HG02759 (cell line): ENCODE results near the gene TACSTD2.
"Not testable (repeated sequence)": the region's sequence is repeated elsewhere in the genome, so short reads cannot be mapped to it uniquely, and the experiment has no call there.

Experiments
- ATAC-seq: cut with Tn5 transposase; IDR thresholded peaks from one replicate; pipeline ENCODE4 v1.9.1; 2021; ENCODE audit warnings: mild to moderate bottlenecking, moderate library complexity; ENCODE audit not compliant: unreplicated experiment

TACSTD2 gene, protein sequence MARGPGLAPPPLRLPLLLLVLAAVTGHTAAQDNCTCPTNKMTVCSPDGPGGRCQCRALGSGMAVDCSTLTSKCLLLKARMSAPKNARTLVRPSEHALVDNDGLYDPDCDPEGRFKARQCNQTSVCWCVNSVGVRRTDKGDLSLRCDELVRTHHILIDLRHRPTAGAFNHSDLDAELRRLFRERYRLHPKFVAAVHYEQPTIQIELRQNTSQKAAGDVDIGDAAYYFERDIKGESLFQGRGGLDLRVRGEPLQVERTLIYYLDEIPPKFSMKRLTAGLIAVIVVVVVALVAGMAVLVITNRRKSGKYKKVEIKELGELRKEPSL

DNA sequence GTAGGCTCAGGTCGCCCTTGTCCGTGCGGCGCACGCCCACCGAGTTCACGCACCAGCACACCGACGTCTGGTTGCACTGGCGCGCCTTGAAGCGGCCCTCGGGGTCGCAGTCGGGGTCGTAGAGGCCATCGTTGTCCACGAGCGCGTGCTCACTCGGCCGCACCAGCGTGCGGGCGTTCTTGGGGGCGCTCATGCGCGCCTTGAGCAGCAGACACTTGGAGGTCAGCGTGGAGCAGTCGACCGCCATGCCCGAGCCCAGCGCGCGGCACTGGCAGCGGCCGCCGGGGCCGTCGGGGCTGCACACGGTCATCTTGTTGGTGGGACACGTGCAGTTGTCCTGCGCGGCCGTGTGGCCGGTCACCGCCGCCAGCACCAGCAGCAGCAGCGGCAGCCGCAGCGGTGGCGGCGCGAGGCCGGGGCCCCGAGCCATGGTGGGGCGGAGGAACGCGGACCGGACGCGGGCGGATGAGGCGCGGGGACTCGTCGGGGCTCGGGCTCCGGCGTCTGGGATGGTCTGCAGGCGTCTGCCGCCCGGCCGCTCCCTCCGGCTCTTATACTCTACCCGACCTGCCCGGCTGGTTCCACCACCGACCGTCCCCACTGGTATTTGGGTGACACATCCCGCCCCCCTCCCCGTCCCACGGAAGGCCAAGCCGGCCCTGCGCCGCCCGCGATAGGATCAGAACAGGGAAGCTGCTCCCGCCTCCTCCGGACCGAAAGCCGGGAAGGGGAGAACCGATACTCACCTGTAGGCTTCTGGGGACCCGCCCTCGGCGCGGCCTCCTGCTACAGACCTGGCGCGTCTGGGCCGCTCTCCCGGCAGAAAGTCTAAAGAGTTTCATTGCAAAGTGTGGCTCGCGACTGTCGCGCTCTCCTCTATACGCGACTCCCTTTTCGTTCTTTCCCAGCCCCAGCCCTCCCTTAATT is at the start of gene TACSTD2:
Gene TACSTD2, minus strand, starts transcription at position 526 of the 927 bp plus-strand sequence. Its CDS starts 96 bp downstream, at position 430.
- no peak for ATAC-seq

DNA sequence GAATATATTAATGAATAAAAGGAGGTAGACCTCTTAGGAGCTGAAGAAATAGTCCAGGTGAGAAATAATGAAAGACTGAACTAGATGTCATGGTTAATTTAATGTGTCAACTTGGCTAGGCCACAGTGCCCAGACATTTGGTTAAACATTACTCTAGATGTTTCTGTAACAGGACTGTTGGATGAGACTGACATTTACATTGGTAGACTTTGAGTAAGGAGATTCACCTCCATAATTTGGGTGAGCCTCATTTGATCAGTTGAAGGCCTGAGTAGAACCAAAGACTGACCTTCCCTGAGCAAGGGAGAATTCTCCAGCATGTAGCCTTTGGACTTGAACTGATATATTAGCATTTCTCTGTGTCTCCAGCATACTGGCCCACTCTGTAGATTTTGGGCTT is 49.2 kb upstream of the TACSTD2 start:
- ATAC-seq = no peak

DNA sequence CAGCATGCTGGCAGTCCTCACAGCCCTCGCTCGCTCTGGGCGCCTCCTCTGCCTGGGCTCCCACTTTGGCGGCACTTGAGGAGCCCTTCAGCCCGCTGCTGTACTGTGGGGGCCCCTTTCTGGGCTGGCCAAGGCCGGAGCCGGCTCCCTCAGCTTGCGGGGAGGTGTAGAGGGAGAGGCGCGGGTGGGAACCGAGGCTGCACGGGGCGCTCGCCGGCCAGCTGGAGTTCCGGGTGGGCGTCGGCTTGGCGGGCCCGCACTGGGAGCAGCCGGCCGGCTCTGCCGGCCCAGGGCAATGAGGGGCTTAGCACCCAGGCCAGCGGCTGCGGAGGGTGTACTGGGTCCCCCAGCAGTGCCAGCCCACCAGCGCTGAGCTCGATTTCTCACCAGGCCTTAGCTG is 46.2 kb upstream of the TACSTD2 start:
- ATAC-seq = not testable (repeated sequence)

DNA sequence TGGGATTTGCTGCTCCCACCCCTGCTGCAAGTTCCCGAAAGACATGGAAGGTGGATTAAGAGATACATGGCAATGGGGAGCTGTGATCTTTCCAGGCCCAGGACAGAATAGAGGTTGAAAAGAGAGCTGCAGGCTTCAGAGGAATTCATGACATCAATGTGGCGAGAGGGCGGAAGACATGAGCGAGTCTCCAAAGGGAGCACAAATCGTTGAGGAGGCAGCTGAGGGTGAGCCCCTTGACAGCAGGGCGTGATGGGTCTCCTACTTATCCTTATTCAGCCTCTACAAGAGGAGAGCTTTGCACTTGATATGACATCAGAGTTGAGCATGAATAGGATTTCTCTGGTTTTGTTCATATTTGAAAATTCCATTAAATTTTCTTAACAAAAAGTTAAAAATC is 45.5 kb upstream of the TACSTD2 start:
- ATAC-seq = no peak

DNA sequence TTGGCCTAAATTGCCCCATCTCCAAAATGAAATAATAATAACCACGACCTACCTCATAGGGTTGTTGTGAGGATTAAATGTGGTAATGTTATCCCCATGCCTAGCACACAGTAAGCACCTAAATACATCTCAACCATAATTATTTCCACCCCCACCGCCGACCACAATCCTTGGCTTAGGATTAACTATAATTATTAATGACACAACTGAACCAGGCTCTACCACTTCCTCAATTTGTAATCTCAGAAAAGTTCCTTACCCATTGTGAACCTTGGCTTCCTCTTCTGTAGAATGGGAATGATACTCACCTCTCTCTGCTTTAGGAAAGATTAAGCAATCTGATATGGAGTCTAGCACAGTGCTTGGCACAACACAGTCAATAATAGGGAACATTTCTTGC is 44.3 kb upstream of the TACSTD2 start:
- no peak for ATAC-seq

DNA sequence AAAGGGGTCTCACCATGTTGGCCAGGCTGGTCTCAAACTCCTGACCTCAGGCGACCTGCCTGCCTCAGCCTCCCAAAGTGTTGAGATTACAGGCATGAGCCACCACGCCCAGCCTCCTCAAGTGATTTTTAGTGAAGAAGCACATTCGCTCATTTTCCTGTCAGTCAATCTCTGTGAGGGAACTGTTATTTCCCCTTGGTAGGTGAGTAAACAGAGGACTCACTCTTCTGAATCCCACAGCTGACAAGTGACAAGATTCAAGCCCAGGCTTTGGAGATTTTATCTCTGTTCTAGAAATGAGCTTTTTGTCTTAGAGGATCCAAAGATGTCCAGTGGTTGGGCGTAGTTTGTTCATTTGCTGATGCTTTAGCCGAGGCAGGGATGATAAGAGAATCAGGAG is 43.9 kb upstream of the TACSTD2 start:
- no peak for ATAC-seq

DNA sequence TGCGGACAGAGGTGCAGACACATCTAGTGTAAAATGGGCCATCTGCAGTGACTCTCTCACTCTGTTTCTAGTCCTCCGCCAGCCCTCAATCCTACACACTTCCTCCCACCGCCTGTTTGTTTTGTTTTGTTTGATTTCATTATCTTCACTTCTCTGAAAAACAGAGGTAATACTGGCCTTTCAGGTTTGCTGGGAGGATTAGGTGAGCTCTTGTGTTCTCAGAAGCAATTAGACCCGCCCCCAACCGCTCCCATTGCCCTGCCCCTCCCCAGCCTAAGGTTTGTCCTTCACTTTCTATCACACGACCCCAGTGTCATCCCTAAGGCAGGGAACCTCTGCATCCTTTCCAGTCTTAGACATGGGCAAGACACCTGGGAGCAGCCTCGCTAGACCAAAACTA is 43.2 kb upstream of the TACSTD2 start:
- no peak for ATAC-seq

DNA sequence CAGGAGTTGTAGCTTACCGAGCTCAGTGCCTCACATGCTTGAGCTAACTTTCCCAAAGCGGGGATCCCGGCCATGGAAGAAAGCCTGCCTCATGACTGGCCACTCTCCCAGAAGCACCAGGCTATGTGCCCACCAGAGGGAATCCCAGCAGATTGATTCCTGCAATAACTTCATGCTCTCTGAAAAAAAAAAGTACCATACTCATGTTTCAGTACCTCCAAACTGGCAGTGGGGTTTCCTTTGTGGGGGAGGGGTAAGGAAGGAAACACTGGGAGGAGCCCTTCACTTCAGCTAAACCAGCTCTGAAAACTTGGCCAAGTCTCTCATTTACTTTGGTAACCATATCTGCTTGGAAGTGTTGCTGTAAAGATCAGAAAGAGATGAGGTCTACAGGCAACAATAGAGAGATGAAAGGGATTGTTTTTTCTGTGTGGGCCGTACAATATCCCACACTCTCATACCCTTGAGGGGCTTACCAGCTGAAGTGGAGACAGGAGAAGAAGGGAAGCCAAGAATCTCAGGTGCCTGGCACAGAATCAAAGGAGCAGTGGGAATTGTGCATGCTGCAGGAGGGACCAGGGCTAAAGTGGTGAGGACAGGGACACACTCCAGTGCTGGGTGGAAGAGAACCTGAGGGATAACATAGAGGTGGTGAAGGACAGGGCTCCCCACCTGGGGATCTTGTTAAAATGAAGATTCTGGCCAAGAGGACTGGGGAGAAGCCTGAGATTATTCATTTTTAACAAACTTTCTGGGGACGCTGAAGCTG is 42.4 kb upstream of the TACSTD2 start:
- ATAC-seq = no peak

DNA sequence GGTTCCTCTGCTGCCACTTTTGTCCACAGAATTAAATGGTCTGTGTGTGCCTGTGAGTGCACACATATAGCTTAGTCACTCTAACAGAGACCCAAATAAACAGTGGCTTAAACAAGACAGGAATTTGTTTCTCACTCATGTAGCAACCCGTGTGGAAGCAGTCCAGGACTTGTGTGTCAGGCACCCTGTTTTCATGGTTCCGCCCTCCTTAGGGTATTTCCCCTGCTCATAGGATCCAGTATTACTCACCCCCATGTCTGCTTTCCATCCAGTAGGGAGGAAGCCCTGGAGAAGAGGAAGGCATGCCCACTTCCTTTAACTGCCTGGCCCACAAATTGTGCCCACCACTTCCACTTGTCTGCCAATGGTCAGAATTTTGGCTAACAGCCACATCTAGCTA is 41.3 kb upstream of the TACSTD2 start:
- no peak for ATAC-seq

DNA sequence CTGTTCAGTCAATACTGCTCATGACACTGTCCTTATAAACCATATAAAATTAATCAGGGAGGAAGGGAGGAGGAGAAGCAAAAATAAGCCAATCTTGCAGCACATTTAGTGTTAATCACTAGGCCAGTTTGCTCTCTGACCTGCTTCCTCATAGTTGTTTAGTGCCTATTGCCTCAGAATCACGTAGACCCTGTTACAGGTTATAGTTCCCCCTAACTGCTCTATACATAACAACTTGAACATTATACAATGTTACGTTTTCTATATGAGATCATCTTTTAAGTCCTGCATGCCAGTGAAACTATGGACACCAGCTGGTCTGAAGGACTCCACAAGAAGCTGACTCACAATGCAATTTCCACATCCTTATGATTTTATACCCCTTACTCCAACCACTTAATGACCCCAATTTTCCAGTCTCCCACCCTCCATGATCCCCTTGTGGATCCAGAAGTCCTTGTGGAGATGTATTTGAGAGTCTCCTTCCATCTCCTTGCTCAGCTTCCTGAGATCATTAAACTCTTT is 34.9 kb upstream of the TACSTD2 start:
- ATAC-seq = no peak

DNA sequence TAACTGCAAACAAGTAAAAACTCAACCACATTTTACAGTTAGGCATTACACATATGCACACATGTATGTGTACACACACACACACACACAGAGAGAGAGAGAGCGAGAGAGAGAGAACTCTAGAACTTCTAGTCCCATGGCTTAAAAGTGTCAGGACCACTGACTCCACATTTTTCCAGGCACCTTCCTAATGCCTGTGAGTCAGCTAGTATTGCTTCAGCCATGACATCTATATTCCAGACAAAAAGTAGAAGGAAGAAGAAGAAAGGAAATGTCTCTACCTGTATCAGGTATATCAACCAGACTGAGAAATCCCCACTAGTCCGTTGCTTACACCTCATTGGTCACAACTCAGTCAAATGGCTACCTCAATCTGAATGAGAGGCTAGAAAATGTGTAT is 31.9 kb upstream of the TACSTD2 start:
- ATAC-seq = no peak

DNA sequence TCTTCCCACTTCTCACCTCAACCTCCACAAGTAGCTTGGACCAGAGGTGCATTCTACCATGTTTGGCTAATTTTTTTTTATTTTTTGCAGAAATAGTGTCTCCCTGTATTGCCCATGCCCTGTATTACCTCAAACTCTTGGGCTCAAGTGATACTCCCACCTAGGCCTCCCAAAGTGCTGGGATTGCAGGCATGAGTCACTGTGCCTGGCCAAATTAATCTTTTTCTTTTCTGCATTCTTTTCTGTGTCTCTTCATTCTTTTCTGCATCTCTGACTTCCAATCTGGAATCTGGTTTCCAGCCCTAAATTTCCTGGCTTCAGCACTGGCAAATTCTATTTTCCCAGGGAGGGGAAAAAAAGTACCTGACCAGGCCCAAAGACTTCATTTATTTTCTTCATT is 31.2 kb upstream of the TACSTD2 start:
- ATAC-seq = no peak

DNA sequence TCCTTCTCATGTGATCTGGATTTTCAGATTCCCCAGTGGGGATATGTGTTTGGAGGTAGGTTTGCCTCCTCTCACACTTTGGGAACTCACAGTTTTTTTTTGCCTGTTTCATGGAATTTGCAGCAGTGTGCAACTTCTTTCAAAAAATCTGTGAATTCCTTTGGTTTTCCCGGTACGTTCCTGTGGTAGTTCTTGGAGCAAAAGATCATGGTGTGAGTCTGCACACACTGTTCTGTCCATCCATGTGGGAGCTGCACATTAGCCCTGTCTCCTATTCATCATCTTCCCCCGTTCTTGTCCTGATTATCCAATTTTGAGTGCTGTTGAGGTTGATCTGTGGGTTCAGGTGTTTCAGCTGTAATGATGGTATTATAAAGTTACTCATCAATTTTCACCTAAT is 30.3 kb upstream of the TACSTD2 start:
- no peak for ATAC-seq

DNA sequence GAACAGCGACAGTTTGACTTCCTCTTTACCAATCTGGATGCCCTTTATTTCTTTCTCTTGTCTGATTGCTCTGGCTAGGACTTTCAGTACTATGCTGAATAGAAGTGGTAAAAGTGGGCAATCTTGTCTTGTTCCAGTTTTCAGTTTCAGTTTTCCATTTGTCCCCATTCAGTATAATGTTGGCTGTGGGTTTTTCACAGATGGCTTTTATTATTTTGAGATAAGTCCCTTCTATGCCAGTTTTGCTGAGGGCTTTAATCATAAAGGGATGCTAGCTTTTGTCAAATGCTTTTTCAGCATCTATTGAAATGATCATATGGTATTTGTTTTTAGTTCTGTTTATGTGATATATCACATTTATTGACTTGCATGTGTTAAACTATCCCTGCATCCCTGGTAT is 24.9 kb upstream of the TACSTD2 start:
- not testable (repeated sequence) for ATAC-seq

DNA sequence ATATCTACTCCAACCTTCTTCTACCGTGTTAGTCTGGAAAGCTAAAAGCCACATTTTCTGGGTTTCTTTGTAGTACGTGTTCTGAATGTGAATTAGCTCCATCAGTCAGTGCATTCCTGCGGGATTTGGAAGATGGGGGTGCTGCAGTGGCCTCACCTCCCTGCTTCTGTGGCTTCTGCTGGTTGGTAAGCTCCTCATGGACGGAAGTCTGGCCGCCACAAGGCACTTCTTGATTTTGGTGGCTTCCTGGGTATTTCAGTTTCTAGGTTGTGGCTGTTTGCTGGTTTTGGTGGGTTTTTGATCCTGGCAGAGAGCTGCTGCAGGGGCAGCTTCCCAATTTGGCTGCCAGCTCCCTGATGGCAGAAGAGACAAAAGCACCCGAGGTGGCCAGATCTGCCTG is 20.9 kb upstream of the TACSTD2 start:
- no peak for ATAC-seq

DNA sequence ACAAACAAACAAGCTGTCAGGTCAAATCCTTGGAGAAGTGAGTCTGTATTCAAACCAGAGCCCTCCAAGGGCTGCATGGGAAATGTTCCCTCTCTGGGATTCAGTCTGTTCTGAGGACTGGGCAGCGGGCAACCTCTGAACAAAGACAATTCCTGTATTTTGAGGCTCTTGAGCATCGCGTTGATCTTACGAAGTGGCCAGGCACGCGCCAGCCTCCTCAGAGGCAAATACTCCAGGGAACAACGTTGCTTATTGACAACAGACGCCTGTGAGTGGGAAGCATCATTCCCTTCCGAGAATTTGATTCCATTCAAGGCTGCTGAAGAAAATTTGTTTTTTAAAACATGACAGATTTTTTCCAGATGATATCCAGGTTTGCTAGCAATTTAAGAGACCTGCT is 20.0 kb upstream of the TACSTD2 start:
- ATAC-seq = no peak

DNA sequence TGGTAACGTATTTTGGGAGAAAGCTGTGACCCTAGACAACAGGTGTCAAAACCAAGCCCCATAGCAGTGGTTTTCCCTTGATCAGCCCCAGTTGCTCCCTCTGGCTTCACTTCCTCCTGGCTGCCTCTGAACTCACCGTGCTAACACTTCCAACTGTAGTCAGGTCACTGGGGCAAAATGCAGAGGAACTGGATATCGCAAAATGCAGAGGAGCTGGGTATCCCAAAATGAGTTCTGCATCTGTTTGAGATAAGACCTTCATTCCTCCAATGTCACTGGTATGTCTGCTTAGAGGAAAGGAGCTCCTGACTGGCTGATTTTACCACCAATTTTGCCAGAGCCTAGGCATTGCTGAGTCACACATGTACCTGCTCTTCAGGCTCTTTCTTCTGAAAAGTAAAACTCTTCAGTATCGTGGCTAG is 19.6 kb upstream of the TACSTD2 start:
- no peak for ATAC-seq

DNA sequence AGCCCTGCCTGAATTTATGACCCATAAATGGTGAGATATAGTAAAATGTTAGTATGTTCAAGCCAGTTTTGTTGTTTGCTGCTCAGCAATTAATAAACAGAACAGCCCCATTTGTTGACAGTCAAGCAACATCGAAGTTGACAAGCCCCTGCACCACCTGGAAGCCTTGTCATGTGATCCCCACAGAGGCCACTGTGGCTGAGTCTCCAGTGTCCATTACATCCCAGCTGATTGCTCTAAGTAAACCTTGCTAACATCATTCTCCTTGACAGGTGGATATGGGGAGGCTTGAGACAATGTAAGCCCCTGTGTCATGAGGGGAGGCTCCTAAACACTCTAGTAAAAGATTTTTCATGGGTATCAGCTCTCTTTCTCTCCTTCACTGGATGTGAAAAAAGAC is 17.5 kb upstream of the TACSTD2 start:
- ATAC-seq = no peak

DNA sequence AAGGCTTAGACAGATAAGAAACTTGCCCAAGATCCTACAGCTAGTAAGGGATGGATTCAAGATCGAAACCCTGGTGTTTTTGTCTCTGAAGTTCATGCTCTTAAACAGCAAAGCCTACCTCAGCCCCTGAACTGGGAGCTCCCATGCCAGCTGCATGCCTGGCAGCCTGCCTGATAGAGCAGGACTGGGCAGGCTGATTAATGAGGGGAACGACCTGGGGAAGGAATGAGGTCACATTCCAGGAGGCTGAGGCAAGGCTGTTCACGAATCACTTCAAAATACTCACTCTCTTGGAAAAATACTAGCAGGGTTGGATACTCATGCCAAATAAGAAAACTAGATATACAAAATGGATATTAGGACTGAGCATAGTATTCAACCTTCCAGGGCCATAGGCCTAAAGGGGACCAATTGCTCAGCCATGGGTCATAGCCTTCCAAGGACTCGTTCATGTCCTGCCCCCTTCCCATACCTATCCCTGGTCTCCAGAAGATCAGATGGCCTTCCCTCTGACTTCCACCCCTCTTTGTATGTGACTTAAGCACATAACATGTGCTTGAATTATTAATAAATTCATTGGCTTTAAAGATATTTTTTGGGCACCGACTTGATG is 15.6 kb upstream of the TACSTD2 start:
- no peak for ATAC-seq

DNA sequence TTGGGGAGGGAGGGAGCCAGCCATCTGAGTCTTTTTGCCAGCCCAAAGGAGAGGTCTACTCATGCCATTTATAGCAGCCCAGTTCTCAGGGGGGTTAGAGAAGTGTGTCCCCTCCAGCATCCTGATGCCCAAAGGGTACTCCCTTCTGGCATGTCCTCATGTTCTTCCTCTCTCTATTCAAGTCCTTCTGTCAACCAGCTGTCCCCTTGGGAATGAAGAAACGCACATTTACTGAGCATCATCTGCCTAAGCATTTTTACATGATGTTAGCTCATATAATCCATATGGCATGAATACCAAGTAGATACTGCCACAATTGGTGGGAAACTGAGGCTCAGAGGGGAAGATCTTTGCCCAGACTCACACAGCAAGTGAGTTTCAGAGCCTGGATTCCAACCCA is 14.8 kb upstream of the TACSTD2 start:
- no peak for ATAC-seq

DNA sequence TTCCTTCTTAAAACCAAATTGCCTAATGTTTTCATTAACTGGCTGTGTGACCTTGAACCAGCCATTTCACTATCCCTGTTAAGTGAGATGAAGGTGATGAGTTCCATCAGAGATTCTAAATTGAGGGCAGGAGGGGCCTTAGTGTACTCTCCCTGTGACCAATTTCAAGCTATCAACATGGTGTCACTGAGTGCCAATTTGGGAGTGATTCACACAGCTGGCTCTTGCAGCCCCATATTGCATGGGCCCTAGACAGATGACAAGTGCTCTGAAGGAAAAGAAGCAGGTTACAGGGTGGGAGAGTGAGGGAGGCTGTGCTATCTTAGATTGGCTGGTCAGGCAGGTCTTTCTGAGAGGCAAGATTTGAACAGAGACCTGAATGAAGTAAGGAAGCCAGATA is 13.0 kb upstream of the TACSTD2 start:
- ATAC-seq = no peak
